CD4-positive, alpha-beta T cell treated with Interleukin-21 for 1 hour (primary cell): Measurements from ENCODE around the gene COMMD7.

Experiments used
- DNase-seq: peaks from one replicate; pipeline ENCODE4 v3.0.0-alpha.2; 2020

Gene COMMD7

GRCh38 chr20:32675223-32675975 lies 67.9 kb downstream of the COMMD7 start:
- no peak for DNase-seq

- peak; percentile 74 for DNase-seq
Observed at GRCh38 chr20:32674362-32674789, 68.9 kb downstream of the COMMD7 start.

- peak; percentile 30 for DNase-seq
Observed at GRCh38 chr20:32672982-32673851, 70.0 kb downstream of the COMMD7 start.

- no peak for DNase-seq
Observed at GRCh38 chr20:32672394-32672981, 70.8 kb downstream of the COMMD7 start.

- DNase-seq = no peak
Observed at GRCh38 chr20:32670773-32671455, 72.4 kb downstream of the COMMD7 start.

- no peak for DNase-seq
Observed at GRCh38 chr20:32667027-32667426, 76.2 kb downstream of the COMMD7 start.

GRCh38 chr20:32664678-32665159 lies 78.5 kb downstream of the COMMD7 start:
- no peak for DNase-seq

GRCh38 chr20:32664012-32664677 lies 79.1 kb downstream of the COMMD7 start:
- no peak for DNase-seq

- DNase-seq = no peak
Observed at GRCh38 chr20:32663335-32664011, 79.8 kb downstream of the COMMD7 start.

- no peak for DNase-seq
Observed at GRCh38 chr20:32661820-32662528, 81.3 kb downstream of the COMMD7 start.

- no peak for DNase-seq
Observed at GRCh38 chr20:32660661-32661060, 82.6 kb downstream of the COMMD7 start.

- DNase-seq = no peak
Observed at GRCh38 chr20:32656827-32657226, 86.4 kb downstream of the COMMD7 start.

GRCh38 chr20:32655903-32656512 lies 87.3 kb downstream of the COMMD7 start:
- no peak for DNase-seq

- peak; percentile 87 for DNase-seq
Observed at GRCh38 chr20:32652739-32653526, 90.3 kb downstream of the COMMD7 start.
